H1 (cell line): ENCODE measurements around the gene ADAMTS17. TPM values are rescaled to one million over a fixed set of nuclear protein-coding genes. Genes with fewer than 3 reads are reported as not detected.

Source experiments
- CTCF ChIA-PET: fragments of 300-600 bp; sonication (Branson Sonifier 250); formaldehyde crosslinking; loops from one replicate; lab custom pipeline; 2021; ENCODE audit not compliant: partially characterized antibody; lab: Charles Lee
- POLR2A ChIA-PET: fragments of 300-600 bp; sonication (Branson Sonifier 250); formaldehyde crosslinking; loops from one replicate; lab custom pipeline; 2021; ENCODE audit warnings: inconsistent platforms; ENCODE audit not compliant: partially characterized antibody; lab: Charles Lee
- DNase-seq, 2 experiments: peaks; one replicate each; pipeline versions ENCODE4 v3.0.0 to v3.0.0-alpha.2; 2010 to 2022; ENCODE audit warnings: low spot score in 2 of 2, low read depth in 1 of 2, mixed read lengths in 1 of 2
- FAIRE-seq: peaks from 2 replicates; lab custom pipeline; 2011; peaks lifted over from hg19 to GRCh38; lab: Jason Lieb, UNC
- H2AFZ ChIP-seq: 2 replicates; pipeline ENCODE4 v1.8.1; 2012; ENCODE audit warnings: low read length, inconsistent platforms
- H2AK5ac ChIP-seq: 2 replicates; pipeline ENCODE4 v1.6.1; 2013; ENCODE audit warnings: low read depth, low read length
- H2BK120ac ChIP-seq: replicated peaks from 2 replicates; pipeline ENCODE3; 2013; ENCODE audit warnings: low read depth, low read length, inconsistent platforms
- H2BK12ac ChIP-seq: 2 replicates; pipeline ENCODE4 v1.6.1; 2013; ENCODE audit warnings: low read depth, low read length
- H2BK15ac ChIP-seq: 2 replicates; pipeline ENCODE4 v1.6.1; 2013; ENCODE audit warnings: low read length
- H2BK20ac ChIP-seq: 2 replicates; pipeline ENCODE4 v1.6.1; 2013; ENCODE audit warnings: low read length
- H2BK5ac ChIP-seq: 2 replicates; pipeline ENCODE4 v1.6.1; 2013; ENCODE audit warnings: low read depth, low read length
- H3K14ac ChIP-seq: 2 replicates; pipeline ENCODE4 v1.6.1; 2013; ENCODE audit warnings: inconsistent platforms; ENCODE audit not compliant: insufficient read length
- H3K18ac ChIP-seq: 2 replicates; pipeline ENCODE4 v1.6.1; 2013; ENCODE audit warnings: low read length; ENCODE audit errors: extremely low read depth
- H3K23ac ChIP-seq: 2 replicates; pipeline ENCODE4 v1.6.1; 2013; ENCODE audit warnings: inconsistent platforms; ENCODE audit not compliant: insufficient read length
- H3K23me2 ChIP-seq: 2 replicates; pipeline ENCODE4 v1.6.1; 2013; ENCODE audit warnings: low read depth, low read length
- H3K27ac ChIP-seq: 2 replicates; pipeline ENCODE4 v1.6.1; 2011; ENCODE audit warnings: low read depth, low read length, inconsistent platforms
- H3K27me3 ChIP-seq, 4 experiments: replicated peaks in 1 of 4; 1 replicate in 1 of 4; 2 replicates in 3 of 4; pipeline versions ENCODE4 v1.6.1 to v1.8.1; 2011 to 2013; ENCODE audit warnings: low read length in 3 of 4, mild to moderate bottlenecking in 3 of 4, inconsistent platforms in 2 of 4, mixed read lengths in 2 of 4, moderate library complexity in 1 of 4; ENCODE audit not compliant: control insufficient read depth in 3 of 4, insufficient read depth in 3 of 4; ENCODE audit errors: extremely low read depth in 1 of 4
- H3K36me3 ChIP-seq, 4 experiments: 2 replicates each; pipeline versions ENCODE4 v1.6.1 to v1.8.1; 2011 to 2013; ENCODE audit warnings: mild to moderate bottlenecking in 4 of 4, low read length in 3 of 4, moderate library complexity in 2 of 4, control low read depth in 1 of 4, inconsistent platforms in 1 of 4; ENCODE audit not compliant: insufficient read depth in 4 of 4, control insufficient read depth in 2 of 4
- H3K4ac ChIP-seq: replicated peaks from 2 replicates; pipeline ENCODE3; 2013; ENCODE audit warnings: low read length, low read depth, mixed read lengths, inconsistent platforms; ENCODE audit not compliant: insufficient read length
- H3K4me1 ChIP-seq, 4 experiments: replicated peaks in 1 of 4; 1 replicate in 1 of 4; 2 replicates in 3 of 4; pipeline versions ENCODE4 v1.6.1 to v1.8.1; 2011 to 2013; ENCODE audit warnings: low read length in 3 of 4, inconsistent platforms in 2 of 4, mixed read lengths in 1 of 4; ENCODE audit not compliant: insufficient read depth in 4 of 4, control insufficient read depth in 3 of 4
- H3K4me2 ChIP-seq, 2 experiments: 2 replicates each; pipeline versions ENCODE4 v1.6.1 to v1.8.1; 2011 to 2013; ENCODE audit warnings: low read depth in 2 of 2, low read length in 2 of 2, control low read depth in 1 of 2, inconsistent platforms in 1 of 2, mild to moderate bottlenecking in 1 of 2; ENCODE audit not compliant: insufficient read depth in 1 of 2
- H3K4me3 ChIP-seq, 4 experiments: fragments of 200-600, 300-600 bp in 1 of 4; sonication (generic), shearing (Covaris generic), sonication (Bioruptor Twin) in 1 of 4; 2 replicates each; pipeline versions ENCODE4 v1.5.1 to v1.8.1; 2011 to 2016; ENCODE audit warnings: low read length in 4 of 4, low read depth in 3 of 4, control low read depth in 2 of 4, inconsistent platforms in 2 of 4, mild to moderate bottlenecking in 2 of 4, mixed read lengths in 1 of 4, moderate library complexity in 1 of 4; ENCODE audit not compliant: insufficient read depth in 2 of 4; ENCODE audit errors: extremely low read depth in 1 of 4
- H3K56ac ChIP-seq: replicated peaks from 2 replicates; pipeline ENCODE3; 2013; ENCODE audit warnings: low read depth, mild to moderate bottlenecking, mixed read lengths, low read length, inconsistent platforms; ENCODE audit not compliant: insufficient read length
- H3K79me1 ChIP-seq: 2 replicates; pipeline ENCODE4 v1.6.1; 2013; ENCODE audit warnings: low read depth, low read length, control low read depth
- H3K79me2 ChIP-seq, 2 experiments: 2 replicates each; pipeline versions ENCODE4 v1.6.1 to v1.8.1; 2012 to 2013; ENCODE audit warnings: low read length in 2 of 2, mild to moderate bottlenecking in 2 of 2, inconsistent platforms in 1 of 2; ENCODE audit not compliant: insufficient read depth in 2 of 2, control insufficient read depth in 1 of 2
- H3K9ac ChIP-seq, 4 experiments: replicated peaks in 1 of 4; 1 replicate in 1 of 4; 2 replicates in 3 of 4; pipeline versions ENCODE4 v1.6.1 to v1.8.1; 2011 to 2013; ENCODE audit warnings: low read depth in 3 of 4, low read length in 3 of 4, control low read depth in 2 of 4, mild to moderate bottlenecking in 2 of 4, moderate library complexity in 2 of 4, inconsistent platforms in 1 of 4; ENCODE audit errors: extremely low read depth in 1 of 4
- H3K9me3 ChIP-seq, 2 experiments: 2 replicates each; pipeline versions ENCODE4 v1.6.1 to v1.8.1; 2012 to 2013; ENCODE audit warnings: mild to moderate bottlenecking in 2 of 2, moderate library complexity in 2 of 2, control low read depth in 1 of 2, inconsistent platforms in 1 of 2, low read depth in 1 of 2, low read length in 1 of 2, mixed read lengths in 1 of 2; ENCODE audit not compliant: insufficient read depth in 2 of 2
- H4K20me1 ChIP-seq, 2 experiments: replicated peaks in 1 of 2; 2 replicates each; pipeline versions ENCODE3 to v1.8.1; 2011 to 2013; ENCODE audit warnings: inconsistent platforms in 2 of 2, low read length in 2 of 2, mild to moderate bottlenecking in 1 of 2; ENCODE audit not compliant: insufficient read depth in 2 of 2, control insufficient read depth in 1 of 2
- H4K5ac ChIP-seq: 2 replicates; pipeline ENCODE4 v1.6.1; 2013; ENCODE audit warnings: low read length, low read depth, mixed read lengths, inconsistent platforms; ENCODE audit not compliant: insufficient read length
- H4K8ac ChIP-seq: 2 replicates; pipeline ENCODE4 v1.8.0; 2013; ENCODE audit warnings: mild to moderate bottlenecking, moderate library complexity, low read length, inconsistent platforms; ENCODE audit not compliant: insufficient read depth; ENCODE audit errors: extremely low read depth
- H4K91ac ChIP-seq: replicated peaks from 2 replicates; pipeline ENCODE3; 2013; ENCODE audit warnings: low read length, mixed read lengths, inconsistent platforms; ENCODE audit not compliant: insufficient read length
- BRCA1 ChIP-seq: IDR thresholded peaks from 2 replicates; pipeline ENCODE4 v1.6.1; 2012; ENCODE audit warnings: low read depth, low read length, improper control_type of control experiment
- CHD2 ChIP-seq: IDR thresholded peaks from 2 replicates; pipeline ENCODE4 v1.6.1; 2012; ENCODE audit warnings: low read length, improper control_type of control experiment
- CREB1 ChIP-seq: IDR thresholded peaks from 2 replicates; pipeline ENCODE4 v1.6.1; 2012; ENCODE audit warnings: inconsistent platforms
- GABPA ChIP-seq: IDR thresholded peaks from 2 replicates; pipeline ENCODE4 v1.6.1; 2011; ENCODE audit warnings: mild to moderate bottlenecking, low read length, moderate library complexity, borderline replicate concordance; ENCODE audit not compliant: insufficient read depth
- HDAC2 ChIP-seq, 2 experiments: fragments of 300-600 bp in 1 of 2; sonication (generic) in 1 of 2; IDR thresholded peaks; 2 replicates each; pipeline ENCODE4 v1.6.1; 2011 to 2012; ENCODE audit warnings: low read depth in 2 of 2, low read length in 2 of 2, mild to moderate bottlenecking in 2 of 2, moderate library complexity in 2 of 2, borderline replicate concordance in 1 of 2, inconsistent platforms in 1 of 2
- HDAC6 ChIP-seq: IDR thresholded peaks from one replicate; pipeline ENCODE4 v1.7.1; 2012; ENCODE audit warnings: low read depth, mild to moderate bottlenecking, inconsistent platforms, low read length, moderate library complexity
- KDM4A ChIP-seq: IDR thresholded peaks from one replicate; pipeline ENCODE4 v1.7.1; 2012; ENCODE audit warnings: low read depth, mild to moderate bottlenecking, moderate library complexity, low read length, inconsistent platforms; ENCODE audit not compliant: severe bottlenecking
- POLR2AphosphoS5 ChIP-seq: IDR thresholded peaks from 2 replicates; pipeline ENCODE4 v1.6.1; 2011; ENCODE audit warnings: low read depth, low read length
- RFX5 ChIP-seq: IDR thresholded peaks from 2 replicates; pipeline ENCODE4 v1.6.1; 2011; ENCODE audit warnings: low read depth, low read length, improper control_type of control experiment, borderline replicate concordance
- SIRT6 ChIP-seq: IDR thresholded peaks from one replicate; pipeline ENCODE4 v1.7.1; 2012; ENCODE audit warnings: low read length, inconsistent platforms
- TEAD4 ChIP-seq: IDR thresholded peaks from 2 replicates; pipeline ENCODE4 v1.6.1; 2012; ENCODE audit warnings: low read depth, low read length, inconsistent platforms, mixed read lengths
- USF2 ChIP-seq: IDR thresholded peaks from 2 replicates; pipeline ENCODE4 v1.6.1; 2011; ENCODE audit warnings: low read length, improper control_type of control experiment
- YY1 ChIP-seq: IDR thresholded peaks from 2 replicates; pipeline ENCODE4 v1.6.1; 2011; ENCODE audit warnings: low read depth, mild to moderate bottlenecking, low read length
- WGBS, 2 experiments: shearing (Covaris generic) in 1 of 2; methylation state at CpG; one replicate each; pipeline versions ENCODE4 v1.1.6 to v1.1.7; 2013 to 2015; ENCODE audit warnings: low lambda C conversion rate in 2 of 2, mixed read lengths in 2 of 2, inconsistent platforms in 1 of 2, low coverage in 1 of 2, missing lambda C conversion rate in 1 of 2; ENCODE audit not compliant: insufficient replicate concordance in 2 of 2, insufficient coverage in 1 of 2, insufficient read length in 1 of 2; ENCODE audit errors: extremely low coverage in 1 of 2, missing lambda C conversion rate in 1 of 2; 5-methylcytosine and 5-hydroxymethylcytosine counted together
- polyA plus RNA-seq, 7 experiments: library from polyadenylated mRNA; depleted of rRNA in 3 of 7; stranded (reverse) in 5 of 7; unstranded in 2 of 7; fragments of >200 nt in 5 of 7; fragments of 200-250 nt in 2 of 7; gene quantifications; 1 replicate in 5 of 7; 2 replicates in 1 of 7; 4 replicates in 1 of 7; pipeline versions ENCODE4 v1.2.1 to v1.2.3, GENCODE V29; 2011 to 2013; ENCODE audit warnings: missing spikeins in 2 of 7, mixed read lengths in 2 of 7
- total RNA-seq: library from RNA; stranded (reverse); fragmentation: NEBNext Ultra II Directional; extraction: Animal tissue kit (Norgen Biotek cat#: 25700); gene quantifications from 2 replicates; pipeline ENCODE4 v1.2.1, GENCODE V29; 2021

Gene ADAMTS17
- total and polyA plus RNA-seq, 2 of the 8 experiments (the other 6 are each of a cell fraction or from before 2014, with no cell fraction given), result 0.51 to 1.7 TPM

- Histone ChIP-seq H3K79me2 (no peaks in the 10 kb centered on the region), H2AFZ (no peak overlapping the region), H4K20me1 (no peaks in the 10 kb centered on the region), H3K23me2 (no peaks in the 10 kb centered on the region), H3K4me2 (no peak overlapping the region), H3K9me3 (no peaks in the 10 kb centered on the region; a peak in 1 of 4 replicates), H2BK15ac (no peak overlapping the region), H3K36me3 (no peaks in the 10 kb centered on the region), H2BK5ac (no peak overlapping the region), H3K23ac (no peak overlapping the region), H4K5ac (no peak overlapping the region), H3K18ac (no peak overlapping the region), H3K56ac (no peak overlapping the region), H3K4me3 (no peak overlapping the region), H4K91ac (no peak overlapping the region), H2AK5ac (no peak overlapping the region), H3K4ac (no peak overlapping the region), H4K8ac (no peak overlapping the region), H2BK20ac (no peak overlapping the region), H2BK120ac (no peak overlapping the region), H3K14ac (no peak overlapping the region), H3K79me1 (no peaks in the 10 kb centered on the region), H3K27ac (no peak overlapping the region), H3K4me1 (no peaks in the 10 kb centered on the region), H3K27me3 (no peaks in the 10 kb centered on the region), H2BK12ac (no peak overlapping the region), H3K9ac (no peak overlapping the region)
- WGBS, 2 experiments, result 80% methylated on average over 6 of the region's 6 CpGs; no CpG with 5 or more reads in 1 of the 2 experiments
- ChIA-PET POLR2A (no interaction called here), CTCF (interaction anchor here (0.6 to 1.2 kb wide), 3 partner anchors 20 to 579 kb away, joined by 3 read pairs; no protein-coding TSS in a partner anchor)
- no peak for DNase-seq
- no peak for FAIRE-seq
- no peak for TF ChIP-seq POLR2AphosphoS5
- no peak for TF ChIP-seq BRCA1
- no peak for TF ChIP-seq USF2
- TF ChIP-seq SIRT6, result no peak
- TF ChIP-seq CREB1, result no peak
- no peak for TF ChIP-seq HDAC2 (IDR thresholded peaks at IDR 0.05; ENCODE audit: borderline replicate concordance in 1 of 2, low read depth in 2 of 2, low read length in 2 of 2)
- no peak for TF ChIP-seq CHD2
- no peak for TF ChIP-seq HDAC6
- no peak for TF ChIP-seq KDM4A
- no peak for TF ChIP-seq TEAD4
- TF ChIP-seq GABPA, result no peak
- TF ChIP-seq RFX5, result no peak
- no peak for TF ChIP-seq YY1
Observed at GRCh38 chr15:100275641-100276040, 66.1 kb downstream of the ADAMTS17 start.
